Measurements from ENCODE around the gene ADNP2.

- TF ChIP-seq POLR2AphosphoS5 (IDR thresholded peaks at IDR 0.05) (no peak), CTCF (IDR thresholded peaks at IDR 0.05) (no peak), POLR2A (IDR thresholded peaks at IDR 0.05; ENCODE audit: low read depth) (no peak), EP300 (IDR thresholded peaks at IDR 0.05) (no peak)
Measured at GRCh38 chr18:80177128-80177527, 68.1 kb downstream of the ADNP2 start.

All from esophagus muscularis mucosa (tissue), 4 donors.